SK-N-SH treated with all-trans-retinoic acid at 6 μM for 48 hours (cell line): ENCODE results near the gene IPP.
A peak's percentile ranks its signal among the peaks of the same experiment; 100 is the strongest.

Experiments used
- ATAC-seq: fragments of 200-7000 bp; cut with Tn5 transposase; 3 replicates; pipeline ENCODE4 v1.9.1; 2020; ENCODE audit warnings: mild to moderate bottlenecking, moderate library complexity
- ARNTL ChIP-seq: fragments of 450-650 bp; formaldehyde crosslinking; IDR thresholded peaks from 2 replicates; pipeline ENCODE4 v1.5.0; 2020; ENCODE audit warnings: low read depth, mild to moderate bottlenecking, moderate library complexity, borderline replicate concordance
- BACH2 ChIP-seq: fragments of 250-450 bp; sonication (Bioruptor Pico); IDR thresholded peaks from 2 replicates; pipeline ENCODE4 v1.9.0; 2021; ENCODE audit warnings: mild to moderate bottlenecking, borderline replicate concordance
- CSDC2 ChIP-seq: fragments of 250-450 bp; sonication (Bioruptor Pico); IDR thresholded peaks from 2 replicates; pipeline ENCODE4 v1.5.0; 2020; ENCODE audit warnings: mild to moderate bottlenecking, moderate library complexity
- CSRNP3 ChIP-seq: fragments of 250-450 bp; sonication (Bioruptor Pico); IDR thresholded peaks from 2 replicates; pipeline ENCODE4 v1.5.1; 2021; ENCODE audit warnings: mild to moderate bottlenecking, moderate library complexity
- ESRRG ChIP-seq: fragments of 250-450 bp; sonication (Bioruptor Pico); IDR thresholded peaks from 2 replicates; pipeline ENCODE4 v1.6.1; 2021; ENCODE audit warnings: mild to moderate bottlenecking
- GLIS3 ChIP-seq: fragments of 250-450 bp; sonication (Bioruptor Pico); IDR thresholded peaks from 2 replicates; pipeline ENCODE4 v1.5.0; 2020; ENCODE audit warnings: mild to moderate bottlenecking, moderate library complexity
- ISL1 ChIP-seq: fragments of 250-450 bp; sonication (Bioruptor Pico); IDR thresholded peaks from 2 replicates; pipeline ENCODE4 v2.1.2; 2022; ENCODE audit warnings: mild to moderate bottlenecking, moderate library complexity
- OSR1 ChIP-seq: fragments of 250-450 bp; sonication (Bioruptor Pico); IDR thresholded peaks from 2 replicates; pipeline ENCODE4 v1.8.0; 2022; ENCODE audit warnings: moderate library complexity, mild to moderate bottlenecking, inconsistent platforms
- POU6F1 ChIP-seq: fragments of 250-450 bp; sonication (Bioruptor Pico); IDR thresholded peaks from 2 replicates; pipeline ENCODE4 v1.8.0; 2021; ENCODE audit warnings: low read depth, mild to moderate bottlenecking, moderate library complexity, borderline replicate concordance
- PPARA ChIP-seq: fragments of 250-450 bp; sonication (Bioruptor Pico); IDR thresholded peaks from 2 replicates; pipeline ENCODE4 v1.5.0; 2020; ENCODE audit warnings: mild to moderate bottlenecking, borderline replicate concordance
- SNAI2 ChIP-seq: fragments of 250-450 bp; sonication (Bioruptor Pico); IDR thresholded peaks from 2 replicates; pipeline ENCODE4 v1.5.0; 2020; ENCODE audit warnings: mild to moderate bottlenecking, moderate library complexity
- TCF4 ChIP-seq: fragments of 250-450 bp; sonication (Bioruptor Pico); IDR thresholded peaks from 2 replicates; pipeline ENCODE4 v1.8.0; 2021; ENCODE audit warnings: mild to moderate bottlenecking, moderate library complexity, borderline replicate concordance
- TOX ChIP-seq: fragments of 250-450 bp; sonication (Bioruptor Pico); IDR thresholded peaks from 2 replicates; pipeline ENCODE4 v1.8.0; 2021; ENCODE audit warnings: mild to moderate bottlenecking, moderate library complexity, borderline replicate concordance
- TSHZ2 ChIP-seq: fragments of 250-450 bp; sonication (Bioruptor Pico); IDR thresholded peaks from 2 replicates; pipeline ENCODE4 v1.5.0; 2020; ENCODE audit warnings: mild to moderate bottlenecking, moderate library complexity
- ZC3H10 ChIP-seq: fragments of 250-450 bp; sonication (Bioruptor Pico); IDR thresholded peaks from 2 replicates; pipeline ENCODE4 v1.5.1; 2021; ENCODE audit warnings: mild to moderate bottlenecking, moderate library complexity
- ZFP3 ChIP-seq: fragments of 250-450 bp; sonication (Bioruptor Pico); IDR thresholded peaks from 2 replicates; pipeline ENCODE4 v1.5.0; 2020; ENCODE audit warnings: mild to moderate bottlenecking, moderate library complexity
- ZFP30 ChIP-seq: fragments of 450-650 bp; formaldehyde crosslinking; IDR thresholded peaks from 2 replicates; pipeline ENCODE4 v1.5.0; 2022; ENCODE audit warnings: mild to moderate bottlenecking, moderate library complexity
- ZNF70 ChIP-seq: fragments of 450-650 bp; formaldehyde crosslinking; IDR thresholded peaks from 2 replicates; pipeline ENCODE4 v1.5.0; 2020; ENCODE audit warnings: mild to moderate bottlenecking, moderate library complexity
- ZNF8 ChIP-seq: fragments of 450-650 bp; formaldehyde crosslinking; IDR thresholded peaks from 2 replicates; pipeline ENCODE4 v1.5.0; 2020; ENCODE audit warnings: mild to moderate bottlenecking, moderate library complexity

Gene IPP

GRCh38 chr1:45674478-45674877, 76.0 kb downstream of the IPP start:
- TF ChIP-seq CSRNP3 (CRISPR knock-in tag) (no peak), TOX (CRISPR knock-in tag) (no peak), ZNF70 (CRISPR knock-in tag) (no peak), SNAI2 (no peak), ZC3H10 (CRISPR knock-in tag) (no peak), GLIS3 (CRISPR knock-in tag) (no peak), ZFP3 (no peak), ISL1 (CRISPR knock-in tag) (no peak), CSDC2 (CRISPR knock-in tag) (no peak), ARNTL (CRISPR knock-in tag) (no peak), ZNF8 (CRISPR knock-in tag) (no peak), ESRRG (CRISPR knock-in tag) (no peak)
- TF ChIP-seq, all 23 proteins: peak for 0

GRCh38 chr1:45673956-45674355, 76.5 kb downstream of the IPP start:
- ATAC-seq: no peak
- TF ChIP-seq CSRNP3 (CRISPR knock-in tag) (no peak), TCF4 (no peak), PPARA (no peak), POU6F1 (no peak), ZNF70 (CRISPR knock-in tag) (no peak), OSR1 (no peak), ZC3H10 (CRISPR knock-in tag) (no peak), BACH2 (CRISPR knock-in tag) (no peak), ZFP30 (CRISPR knock-in tag) (no peak), ZNF8 (CRISPR knock-in tag) (no peak)

More at GRCh38 chr1:45674478-45674877, 76.0 kb downstream of the IPP start:
- no peak for ATAC-seq

GRCh38 chr1:45669859-45670655, 80.4 kb downstream of the IPP start:
- peak; percentile 77 for ATAC-seq
- TF ChIP-seq ESRRG (CRISPR knock-in tag) (no peak), ZNF70 (CRISPR knock-in tag) (no peak)

- ATAC-seq: peak; percentile 21; the same call in 1 of the 3 replicates
- no peak for TF ChIP-seq POU6F1
- TF ChIP-seq ZNF8 (CRISPR knock-in tag): no peak
These were observed 81.1 kb downstream of the IPP start for GRCh38 chr1:45669379-45669778.

GRCh38 chr1:45668526-45668925, 81.9 kb downstream of the IPP start:
- ATAC-seq: no peak
- TF ChIP-seq TCF4 (no peak), OSR1 (no peak), ZFP30 (CRISPR knock-in tag) (no peak), GLIS3 (CRISPR knock-in tag) (no peak), POU6F1 (no peak), TSHZ2 (CRISPR knock-in tag) (no peak), SNAI2 (no peak), PPARA (no peak)
